Karpas-422 (cell line): Measurements from ENCODE around the gene RFT1. TPM values are rescaled to one million over a fixed set of nuclear protein-coding genes. Genes with fewer than 3 reads are reported as not detected.
A peak's percentile ranks its signal among the peaks of the same experiment; 100 is the strongest.

Source experiments
- DNase-seq: peaks from one replicate; pipeline ENCODE4 v3.0.0-alpha.2; 2015
- H2AFZ ChIP-seq: fragments of 200-600 bp; sonication (generic); 2 replicates; pipeline ENCODE4 v1.6.1; 2014; ENCODE audit warnings: antibody characterized with exemption, low read length, mixed read lengths
- H3K27ac ChIP-seq: fragments of 200-600 bp; sonication (generic); 2 replicates; pipeline ENCODE4 v1.5.1; 2014; ENCODE audit warnings: mild to moderate bottlenecking, low read length, moderate library complexity
- H3K27me3 ChIP-seq: fragments of 200-600 bp; sonication (generic); 2 replicates; pipeline ENCODE4 v1.6.1; 2014; ENCODE audit warnings: low read length, mixed read lengths
- H3K36me3 ChIP-seq: fragments of 200-600 bp; sonication (generic); 2 replicates; pipeline ENCODE4 v1.6.1; 2014; ENCODE audit warnings: low read length, mixed read lengths; ENCODE audit not compliant: insufficient read depth
- H3K4me1 ChIP-seq: fragments of 200-600 bp; sonication (generic); 2 replicates; pipeline ENCODE4 v1.6.1; 2014; ENCODE audit warnings: mild to moderate bottlenecking, low read length, mixed read lengths
- H3K4me2 ChIP-seq: fragments of 200-600 bp; sonication (generic); 2 replicates; pipeline ENCODE4 v1.6.1; 2014; ENCODE audit warnings: low read length, low read depth, mild to moderate bottlenecking; ENCODE audit not compliant: poor library complexity, severe bottlenecking
- H3K4me3 ChIP-seq: fragments of 200-600 bp; sonication (generic); 2 replicates; pipeline ENCODE4 v1.5.1; 2014; ENCODE audit warnings: mild to moderate bottlenecking, antibody characterized with exemption, low read length, mixed read lengths
- H3K79me2 ChIP-seq: fragments of 200-600 bp; sonication (generic); 2 replicates; pipeline ENCODE4 v1.6.1; 2014; ENCODE audit warnings: mild to moderate bottlenecking, low read length, mixed read lengths
- H3K9ac ChIP-seq: fragments of 200-600 bp; sonication (generic); 2 replicates; pipeline ENCODE4 v1.6.0; 2014; ENCODE audit warnings: low read length
- H3K9me2 ChIP-seq: fragments of 200-600 bp; sonication (generic), shearing (Covaris generic); replicated peaks from 2 replicates; pipeline ENCODE4 v1.6.0; 2014; ENCODE audit warnings: mild to moderate bottlenecking, low read length, moderate library complexity; ENCODE audit not compliant: insufficient read depth
- H3K9me3 ChIP-seq: fragments of 300-700, 200-600 bp; sonication (generic); 2 replicates; pipeline ENCODE4 v1.6.1; 2014; ENCODE audit warnings: low read length, mixed read lengths
- H4K20me1 ChIP-seq: fragments of 200-600 bp; sonication (generic); 2 replicates; pipeline ENCODE4 v1.6.1; 2014; ENCODE audit warnings: mild to moderate bottlenecking, antibody characterized with exemption, low read length, low read depth; ENCODE audit not compliant: insufficient read depth
- total RNA-seq: library from RNA; depleted of rRNA; stranded (reverse); fragments of >200 nt; shearing (Covaris generic); gene quantifications from 2 replicates; pipeline ENCODE4 v1.2.3, GENCODE V29; 2014; ENCODE audit warnings: low replicate concordance

Gene RFT1
- total RNA-seq, 1 experiment from 2014 or later: 29.9 TPM

- no peak overlapping the region for H3K27ac ChIP-seq
- H3K9ac ChIP-seq: no peak overlapping the region
- H4K20me1 ChIP-seq: no peaks in the 10 kb centered on the region
- H3K9me3 ChIP-seq: no peaks in the 10 kb centered on the region
- peaks cover 14% of the 10 kb centered on the region; the same call in 1 of the 2 replicates for H3K4me1 ChIP-seq
- H3K4me2 ChIP-seq: no peak overlapping the region
- H3K9me2 ChIP-seq: no peaks in the 10 kb centered on the region
- peaks cover 37% of the 10 kb centered on the region for H3K36me3 ChIP-seq
- H2AFZ ChIP-seq: no peak overlapping the region
- H3K79me2 ChIP-seq: no peaks in the 10 kb centered on the region
- H3K4me3 ChIP-seq: no peak overlapping the region
- H3K27me3 ChIP-seq: no peaks in the 10 kb centered on the region
- no peak for DNase-seq
Observed at GRCh38 chr3:53103397-53104296, 26.6 kb downstream of the RFT1 start.

GRCh38 chr3:53102601-53103147 is 27.6 kb downstream of the RFT1 start:
- peak overlapping the region; percentile 50; the same call in 1 of the 2 replicates for H3K27ac ChIP-seq

GRCh38 chr3:53101956-53102355 is 28.3 kb downstream of the RFT1 start:
- H3K27ac ChIP-seq: peak overlapping the region; percentile 50; the same call in 1 of the 2 replicates
- H3K9me3 ChIP-seq: no peaks in the 10 kb centered on the region
- H4K20me1 ChIP-seq: no peaks in the 10 kb centered on the region
- H2AFZ ChIP-seq: no peak overlapping the region
- no peak overlapping the region for H3K9ac ChIP-seq
- H3K4me1 ChIP-seq: peaks cover 14% of the 10 kb centered on the region; the same call in 1 of the 2 replicates
- DNase-seq: no peak
- H3K79me2 ChIP-seq: no peaks in the 10 kb centered on the region
- peaks cover 41% of the 10 kb centered on the region for H3K36me3 ChIP-seq
- no peak overlapping the region for H3K4me3 ChIP-seq
- no peak overlapping the region for H3K4me2 ChIP-seq
- no peaks in the 10 kb centered on the region for H3K9me2 ChIP-seq
- H3K27me3 ChIP-seq: no peaks in the 10 kb centered on the region

More at GRCh38 chr3:53102601-53103147, 27.6 kb downstream of the RFT1 start:
- no peak for DNase-seq
- H3K9ac ChIP-seq: no peak overlapping the region
- H3K9me2 ChIP-seq: no peaks in the 10 kb centered on the region
- no peak overlapping the region for H2AFZ ChIP-seq
- H3K4me3 ChIP-seq: no peak overlapping the region
- H3K4me1 ChIP-seq: peaks cover 14% of the 10 kb centered on the region; the same call in 1 of the 2 replicates
- H3K27me3 ChIP-seq: no peaks in the 10 kb centered on the region
- no peaks in the 10 kb centered on the region for H3K9me3 ChIP-seq
- peaks cover 40% of the 10 kb centered on the region for H3K36me3 ChIP-seq
- no peaks in the 10 kb centered on the region for H4K20me1 ChIP-seq
- no peaks in the 10 kb centered on the region for H3K79me2 ChIP-seq
- no peak overlapping the region for H3K4me2 ChIP-seq

- H3K4me1 ChIP-seq: peaks cover 14% of the 10 kb centered on the region; the same call in 1 of the 2 replicates
- no peak overlapping the region for H3K4me2 ChIP-seq
- no peak overlapping the region for H3K4me3 ChIP-seq
- no peaks in the 10 kb centered on the region for H3K9me2 ChIP-seq
- no peaks in the 10 kb centered on the region for H3K27me3 ChIP-seq
- no peak overlapping the region for H2AFZ ChIP-seq
- no peak for DNase-seq
- H4K20me1 ChIP-seq: no peaks in the 10 kb centered on the region
- no peak overlapping the region for H3K27ac ChIP-seq
- peaks cover 37% of the 10 kb centered on the region for H3K36me3 ChIP-seq
- H3K79me2 ChIP-seq: no peaks in the 10 kb centered on the region
- H3K9ac ChIP-seq: no peak overlapping the region
- H3K9me3 ChIP-seq: no peaks in the 10 kb centered on the region
Observed at GRCh38 chr3:53100818-53101466, 29.3 kb downstream of the RFT1 start.

GRCh38 chr3:53097887-53098286 is 32.3 kb downstream of the RFT1 start:
- no peak for DNase-seq
- Histone ChIP-seq H3K4me3 (no peak overlapping the region), H3K36me3 (peaks cover 23% of the 10 kb centered on the region; the same call in 1 of the 2 replicates), H3K79me2 (no peaks in the 10 kb centered on the region), H3K9me3 (no peaks in the 10 kb centered on the region), H4K20me1 (no peaks in the 10 kb centered on the region), H3K9ac (no peak overlapping the region), H3K4me1 (peaks cover 6% of the 10 kb centered on the region; the same call in 1 of the 2 replicates), H3K9me2 (no peaks in the 10 kb centered on the region), H3K27me3 (no peaks in the 10 kb centered on the region), H3K27ac (no peak overlapping the region), H2AFZ (no peak overlapping the region), H3K4me2 (no peak overlapping the region)

GRCh38 chr3:53092942-53093341 is 37.3 kb downstream of the RFT1 start:
- no peak overlapping the region for H3K9ac ChIP-seq
- no peak overlapping the region for H3K27ac ChIP-seq
- no peak overlapping the region for H2AFZ ChIP-seq
- H3K36me3 ChIP-seq: peaks cover 11% of the 10 kb centered on the region; the same call in 1 of the 2 replicates
- H3K4me3 ChIP-seq: no peak overlapping the region
- no peaks in the 10 kb centered on the region for H4K20me1 ChIP-seq
- H3K79me2 ChIP-seq: no peaks in the 10 kb centered on the region
- H3K4me1 ChIP-seq: no peaks in the 10 kb centered on the region
- no peaks in the 10 kb centered on the region for H3K9me3 ChIP-seq
- no peak for DNase-seq
- no peak overlapping the region for H3K4me2 ChIP-seq
- no peaks in the 10 kb centered on the region for H3K27me3 ChIP-seq
- no peaks in the 10 kb centered on the region for H3K9me2 ChIP-seq

GRCh38 chr3:53092216-53092615 is 38.0 kb downstream of the RFT1 start:
- Histone ChIP-seq H3K79me2 (no peaks in the 10 kb centered on the region), H3K36me3 (0 out of 2 replicates have a peak, but pooled peaks cover 7% of the 10 kb centered on the region), H3K9me3 (no peaks in the 10 kb centered on the region), H3K4me2 (no peak overlapping the region), H3K9ac (no peak overlapping the region), H3K4me3 (no peak overlapping the region), H2AFZ (no peak overlapping the region), H3K27me3 (no peaks in the 10 kb centered on the region), H3K27ac (no peak overlapping the region), H3K4me1 (no peaks in the 10 kb centered on the region), H4K20me1 (no peaks in the 10 kb centered on the region), H3K9me2 (no peaks in the 10 kb centered on the region)
- no peak for DNase-seq

- no peaks in the 10 kb centered on the region for H3K4me1 ChIP-seq
- no peak overlapping the region for H3K4me3 ChIP-seq
- no peaks in the 10 kb centered on the region for H3K9me3 ChIP-seq
- no peaks in the 10 kb centered on the region for H3K9me2 ChIP-seq
- H3K4me2 ChIP-seq: no peak overlapping the region
- no peaks in the 10 kb centered on the region for H3K79me2 ChIP-seq
- no peaks in the 10 kb centered on the region for H3K27me3 ChIP-seq
- H4K20me1 ChIP-seq: no peaks in the 10 kb centered on the region
- H3K27ac ChIP-seq: no peak overlapping the region
- 0 out of 2 replicates have a peak, but pooled peaks cover 7% of the 10 kb centered on the region for H3K36me3 ChIP-seq
- H3K9ac ChIP-seq: no peak overlapping the region
- no peak for DNase-seq
- H2AFZ ChIP-seq: no peak overlapping the region
Observed at GRCh38 chr3:53091011-53091410, 39.2 kb downstream of the RFT1 start.
